Astrocyte (in vitro differentiated cells and primary cell): ENCODE results near the gene DOK7. TPM values are rescaled to one million over a fixed set of nuclear protein-coding genes. Genes with fewer than 3 reads are reported as not detected.
"Not testable (repeated sequence)": the region's sequence is repeated elsewhere in the genome, so short reads cannot be mapped to it uniquely, and the experiment has no call there.

Experiments used
- DNase-seq: peaks from one replicate; pipeline ENCODE4 v3.0.0-alpha.2; 2010; ENCODE audit warnings: low read depth
- FAIRE-seq: peaks from 2 replicates; lab custom pipeline; 2011; peaks lifted over from hg19 to GRCh38; lab: Jason Lieb, UNC
- H2AFZ ChIP-seq: 2 replicates; pipeline ENCODE4 v1.6.0; 2012; ENCODE audit warnings: low read depth, low read length, inconsistent platforms
- H3K27ac ChIP-seq: 2 replicates; pipeline ENCODE4 v1.5.1; 2011; ENCODE audit warnings: low read depth, low read length, inconsistent platforms
- H3K27me3 ChIP-seq: 2 replicates; pipeline ENCODE4 v1.6.0; 2011; ENCODE audit warnings: low read length, inconsistent platforms; ENCODE audit not compliant: insufficient read depth
- H3K36me3 ChIP-seq: 2 replicates; pipeline ENCODE4 v1.5.1; 2011; ENCODE audit warnings: low read length, inconsistent platforms; ENCODE audit not compliant: insufficient read depth
- H3K4me1 ChIP-seq: 2 replicates; pipeline ENCODE4 v1.5.1; 2011; ENCODE audit warnings: low read length, inconsistent platforms; ENCODE audit not compliant: insufficient read depth
- H3K4me2 ChIP-seq: 2 replicates; pipeline ENCODE4 v1.6.0; 2012; ENCODE audit warnings: low read length, inconsistent platforms
- H3K4me3 ChIP-seq: 2 replicates; pipeline ENCODE4 v1.5.1; 2011; ENCODE audit warnings: low read depth, mild to moderate bottlenecking, low read length, inconsistent platforms; ENCODE audit not compliant: insufficient read depth
- H3K79me2 ChIP-seq: 2 replicates; pipeline ENCODE4 v1.6.0; 2012; ENCODE audit warnings: mild to moderate bottlenecking, low read length, inconsistent platforms; ENCODE audit not compliant: insufficient read depth
- H3K9ac ChIP-seq: 2 replicates; pipeline ENCODE4 v1.6.0; 2012; ENCODE audit warnings: mild to moderate bottlenecking, low read length, inconsistent platforms
- H3K9me3 ChIP-seq: 2 replicates; pipeline ENCODE4 v1.5.1; 2012; ENCODE audit warnings: low read depth, mild to moderate bottlenecking, low read length, inconsistent platforms; ENCODE audit not compliant: insufficient read depth
- H4K20me1 ChIP-seq: 2 replicates; pipeline ENCODE4 v1.6.0; 2012; ENCODE audit warnings: low read length, inconsistent platforms; ENCODE audit not compliant: insufficient read depth
- H3K27ac Mint-ChIP-seq: one replicate; pipeline ENCODE4 v1.8.0; 2021; ENCODE audit warnings: mild to moderate bottlenecking, mixed read lengths; ENCODE audit not compliant: unreplicated experiment
- H3K27me3 Mint-ChIP-seq: one replicate; pipeline ENCODE4 v1.8.0; 2021; ENCODE audit warnings: low read depth, mixed read lengths; ENCODE audit not compliant: unreplicated experiment
- H3K36me3 Mint-ChIP-seq: one replicate; pipeline ENCODE4 v1.8.0; 2021; ENCODE audit warnings: low read depth, mixed read lengths; ENCODE audit not compliant: unreplicated experiment
- H3K4me1 Mint-ChIP-seq: one replicate; pipeline ENCODE4 v1.8.0; 2021; ENCODE audit warnings: low read depth, mixed read lengths; ENCODE audit not compliant: unreplicated experiment
- H3K4me3 Mint-ChIP-seq: one replicate; pipeline ENCODE4 v1.8.0; 2021; ENCODE audit warnings: mild to moderate bottlenecking, moderate library complexity, mixed read lengths; ENCODE audit not compliant: unreplicated experiment
- H3K9me3 Mint-ChIP-seq: one replicate; pipeline ENCODE4 v1.8.0; 2021; ENCODE audit warnings: mild to moderate bottlenecking, mixed read lengths; ENCODE audit not compliant: unreplicated experiment
- EZH2 ChIP-seq: IDR thresholded peaks from 2 replicates; pipeline ENCODE4 v1.6.1; 2012; ENCODE audit warnings: mild to moderate bottlenecking, low read length, inconsistent platforms; ENCODE audit not compliant: insufficient read depth
- total RNA-seq: library from RNA; stranded (reverse); gene quantifications from 2 replicates; pipeline ENCODE4 v1.2.1, GENCODE V29; 2021
- TF ChIP-seq, protein P1 (sequence below): IDR thresholded peaks from 2 replicates; pipeline ENCODE4 v1.5.1; 2011; ENCODE audit warnings: low read depth, mild to moderate bottlenecking, inconsistent platforms, low read length, moderate library complexity; ENCODE audit not compliant: insufficient read depth

Gene DOK7
- total RNA-seq, 1 donor from 2014 or later = not detected

DNA sequence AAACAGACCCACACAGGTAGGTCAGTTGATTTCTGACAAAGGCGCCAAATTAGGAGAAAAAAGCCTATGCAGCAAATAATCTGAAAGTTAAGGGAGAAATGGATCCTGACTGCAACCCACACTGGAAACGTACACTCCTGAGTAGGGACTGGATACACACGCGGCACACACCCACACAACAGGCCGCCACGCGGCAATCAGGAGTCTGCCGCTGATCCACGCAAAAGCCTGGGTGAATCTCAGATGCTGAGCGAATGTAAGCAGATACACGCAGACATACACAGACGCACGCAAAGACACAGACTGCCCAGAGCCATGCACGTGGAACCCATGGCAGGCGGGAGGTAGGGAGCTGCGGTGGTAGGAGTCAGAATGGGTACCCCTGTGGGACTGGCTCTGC, 47.4 kb downstream of the DOK7 start:
- H3K27me3 Mint-ChIP-seq = no peaks in the 10 kb centered on the region
- peaks cover 33% of the 10 kb centered on the region for H3K36me3 Mint-ChIP-seq
- TF ChIP-seq, protein P1, sequence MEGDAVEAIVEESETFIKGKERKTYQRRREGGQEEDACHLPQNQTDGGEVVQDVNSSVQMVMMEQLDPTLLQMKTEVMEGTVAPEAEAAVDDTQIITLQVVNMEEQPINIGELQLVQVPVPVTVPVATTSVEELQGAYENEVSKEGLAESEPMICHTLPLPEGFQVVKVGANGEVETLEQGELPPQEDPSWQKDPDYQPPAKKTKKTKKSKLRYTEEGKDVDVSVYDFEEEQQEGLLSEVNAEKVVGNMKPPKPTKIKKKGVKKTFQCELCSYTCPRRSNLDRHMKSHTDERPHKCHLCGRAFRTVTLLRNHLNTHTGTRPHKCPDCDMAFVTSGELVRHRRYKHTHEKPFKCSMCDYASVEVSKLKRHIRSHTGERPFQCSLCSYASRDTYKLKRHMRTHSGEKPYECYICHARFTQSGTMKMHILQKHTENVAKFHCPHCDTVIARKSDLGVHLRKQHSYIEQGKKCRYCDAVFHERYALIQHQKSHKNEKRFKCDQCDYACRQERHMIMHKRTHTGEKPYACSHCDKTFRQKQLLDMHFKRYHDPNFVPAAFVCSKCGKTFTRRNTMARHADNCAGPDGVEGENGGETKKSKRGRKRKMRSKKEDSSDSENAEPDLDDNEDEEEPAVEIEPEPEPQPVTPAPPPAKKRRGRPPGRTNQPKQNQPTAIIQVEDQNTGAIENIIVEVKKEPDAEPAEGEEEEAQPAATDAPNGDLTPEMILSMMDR = no peak
- TF ChIP-seq EZH2 = no peak
- no peak overlapping the region for H3K4me3 ChIP-seq
- H3K9me3 ChIP-seq = no peaks in the 10 kb centered on the region
- H3K27me3 ChIP-seq = no peaks in the 10 kb centered on the region
- H3K9ac ChIP-seq = no peak overlapping the region
- no peaks in the 10 kb centered on the region for H3K4me1 ChIP-seq
- H3K79me2 ChIP-seq = peaks cover 5% of the 10 kb centered on the region
- peaks cover 40% of the 10 kb centered on the region for H4K20me1 ChIP-seq
- no peak overlapping the region for H2AFZ ChIP-seq
- no peak overlapping the region for H3K27ac ChIP-seq
- H3K4me2 ChIP-seq = no peak overlapping the region
- no peak overlapping the region for H3K27ac Mint-ChIP-seq
- FAIRE-seq (no peak), DNase-seq (no peak)
- no peaks in the 10 kb centered on the region for H3K9me3 Mint-ChIP-seq
- peaks cover 12% of the 10 kb centered on the region for H3K36me3 ChIP-seq
- no peaks in the 10 kb centered on the region for H3K4me1 Mint-ChIP-seq
- no peak overlapping the region for H3K4me3 Mint-ChIP-seq

- H3K4me2 ChIP-seq = no peak overlapping the region
- no peaks in the 10 kb centered on the region for H3K9me3 ChIP-seq
- H3K27me3 ChIP-seq = no peaks in the 10 kb centered on the region
- H4K20me1 ChIP-seq = peaks cover 39% of the 10 kb centered on the region
- Mint-ChIP-seq H3K27me3 (no peaks in the 10 kb centered on the region), H3K4me3 (no peak overlapping the region), H3K4me1 (no peaks in the 10 kb centered on the region), H3K36me3 (peaks cover 36% of the 10 kb centered on the region), H3K27ac (no peak overlapping the region), H3K9me3 (no peaks in the 10 kb centered on the region)
- no peak overlapping the region for H3K9ac ChIP-seq
- H3K4me1 ChIP-seq = no peaks in the 10 kb centered on the region
- H3K36me3 ChIP-seq = peaks cover 12% of the 10 kb centered on the region
- TF ChIP-seq, protein P1 = no peak
- no peak for TF ChIP-seq EZH2
- no peak overlapping the region for H3K27ac ChIP-seq
- FAIRE-seq (no peak), DNase-seq (no peak)
- no peak overlapping the region for H2AFZ ChIP-seq
- peaks cover 5% of the 10 kb centered on the region for H3K79me2 ChIP-seq
- no peak overlapping the region for H3K4me3 ChIP-seq
Measured at GRCh38 chr4:3511187-3511586, 48.1 kb downstream of the DOK7 start.

DNA sequence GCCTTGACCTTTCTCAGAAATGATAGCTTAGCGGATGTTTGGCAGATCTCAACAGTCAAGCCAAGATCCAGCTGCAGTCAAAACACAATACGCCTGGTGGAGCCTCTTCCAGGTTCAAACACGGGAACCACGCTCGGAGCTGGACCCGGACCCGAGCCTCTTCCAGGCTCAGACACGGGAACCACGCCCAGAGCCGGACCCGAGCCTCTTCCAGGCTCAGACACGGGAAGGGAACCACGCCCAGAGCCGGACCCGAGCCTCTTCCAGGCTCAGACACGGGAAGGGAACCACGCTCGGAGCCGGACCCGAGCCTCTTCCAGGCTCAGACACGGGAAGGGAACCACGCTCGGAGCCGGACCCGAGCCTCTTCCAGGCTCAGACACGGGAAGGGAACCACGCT, 48.5 kb downstream of the DOK7 start:
- peaks cover 12% of the 10 kb centered on the region for H3K36me3 ChIP-seq
- not testable (repeated sequence) for H3K27ac Mint-ChIP-seq, DNase-seq, H2AFZ ChIP-seq, H3K4me1 Mint-ChIP-seq, H3K4me3 Mint-ChIP-seq, H3K79me2 ChIP-seq, H3K27me3 ChIP-seq, H3K27me3 Mint-ChIP-seq, FAIRE-seq, H3K4me3 ChIP-seq, H3K4me2 ChIP-seq, H3K27ac ChIP-seq, H3K4me1 ChIP-seq, H3K9ac ChIP-seq, H3K9me3 Mint-ChIP-seq, H3K9me3 ChIP-seq
- peaks cover 38% of the 10 kb centered on the region for H4K20me1 ChIP-seq
- peaks cover 34% of the 10 kb centered on the region for H3K36me3 Mint-ChIP-seq
